A549 (cell line): Measurements from ENCODE around the gene RASSF6. TPM values are rescaled to one million over a fixed set of nuclear protein-coding genes. Genes with fewer than 3 reads are reported as not detected.

Source experiments
- ATAC-seq, 2 experiments: fragments of 200-7000 bp in 1 of 2; fragments of >200 bp in 1 of 2; cut with Nextera tagmentation in 1 of 2; cut with Tn5 transposase in 1 of 2; 3 replicates each; pipeline versions ENCODE4 v1.8.0 to v1.9.1; 2018 to 2020; ENCODE audit warnings: mild to moderate bottlenecking in 1 of 2, moderate library complexity in 1 of 2
- CTCF ChIA-PET: fragments of 300-600 bp; sonication (Branson Sonifier 250); formaldehyde crosslinking; extraction: SDS; loops from one replicate; lab custom pipeline; 2021; ENCODE audit warnings: antibody characterized with exemption, inconsistent platforms; lab: Yijun Ruan, JAX
- POLR2A ChIA-PET: fragments of 350-600 bp; formaldehyde crosslinking; extraction: SDS; loops from one replicate; lab custom pipeline; 2021; ENCODE audit warnings: antibody characterized with exemption, inconsistent platforms; lab: Yijun Ruan, JAX
- DNase-seq, 2 experiments: peaks; one replicate each; pipeline versions ENCODE4 v3.0.0 to v3.0.0-alpha.2; 2011 to 2016; ENCODE audit warnings: low read depth in 1 of 2, low spot score in 1 of 2
- FAIRE-seq: peaks from 2 replicates; lab custom pipeline; 2011; peaks lifted over from hg19 to GRCh38; lab: Jason Lieb, UNC
- H3K27ac ChIP-seq, 2 experiments: fragments of >200 bp; sonication (Bioruptor Twin); formaldehyde crosslinking; 3 replicates each; pipeline ENCODE4 v1.5.1; 2016 to 2017
- H3K4me1 ChIP-seq: fragments of >200 bp; sonication (Bioruptor Twin); formaldehyde crosslinking; 3 replicates; pipeline ENCODE4 v1.6.1; 2016
- H3K4me2 ChIP-seq: fragments of >200 bp; sonication (Bioruptor Twin); formaldehyde crosslinking; 3 replicates; pipeline ENCODE4 v1.6.1; 2016
- H3K4me3 ChIP-seq: fragments of >200 bp; sonication (Bioruptor Twin); formaldehyde crosslinking; 3 replicates; pipeline ENCODE4 v1.5.1; 2016
- H3K9me3 ChIP-seq: fragments of >200 bp; sonication (Bioruptor Twin); formaldehyde crosslinking; 3 replicates; pipeline ENCODE4 v1.6.1; 2016
- BHLHE40 ChIP-seq: IDR thresholded peaks from 2 replicates; pipeline ENCODE4 v1.6.1; 2012; ENCODE audit warnings: low read depth, low read length, inconsistent platforms
- CBX2 ChIP-seq: fragments of 200-600 bp; sonication (generic); IDR thresholded peaks from 2 replicates; pipeline ENCODE4 v1.6.1; 2016; ENCODE audit warnings: low read depth, mild to moderate bottlenecking, borderline replicate concordance
- CBX8 ChIP-seq: fragments of 200-600 bp; sonication (generic); IDR thresholded peaks from 2 replicates; pipeline ENCODE4 v1.6.1; 2016
- CEBPB ChIP-seq, 2 experiments: fragments of >200 bp in 1 of 2; sonication (Bioruptor Twin) in 1 of 2; formaldehyde crosslinking in 1 of 2; IDR thresholded peaks; 2 replicates each; pipeline ENCODE4 v1.6.1; 2012 to 2016
- CHD2 ChIP-seq: fragments of 150-350 bp; IDR thresholded peaks from 2 replicates; pipeline ENCODE4 v1.6.1; 2014; ENCODE audit warnings: low read length; ENCODE audit not compliant: partially characterized antibody
- EHF ChIP-seq: fragments of 250-450 bp; sonication (Bioruptor Pico); IDR thresholded peaks from 2 replicates; pipeline ENCODE4 v1.5.0; 2020; ENCODE audit warnings: mild to moderate bottlenecking
- EP300 ChIP-seq, 2 experiments: fragments of >200 bp; sonication (Bioruptor Twin); formaldehyde crosslinking; IDR thresholded peaks; 2 replicates in 1 of 2; 3 replicates in 1 of 2; pipeline ENCODE4 v1.6.1; 2016 to 2017
- FOSB ChIP-seq: fragments of 250-450 bp; sonication (Bioruptor Pico); IDR thresholded peaks from 2 replicates; pipeline ENCODE4 v1.5.0; 2020; ENCODE audit warnings: mild to moderate bottlenecking, moderate library complexity
- FOSL2 ChIP-seq, 2 experiments: fragments of 450-650 bp in 1 of 2; fragments of >200 bp in 1 of 2; sonication (Bioruptor Twin) in 1 of 2; formaldehyde crosslinking; IDR thresholded peaks; 2 replicates each; pipeline versions ENCODE4 v1.5.0 to v1.6.1; 2016 to 2020; ENCODE audit warnings: mild to moderate bottlenecking in 1 of 2, moderate library complexity in 1 of 2
- GATA3 ChIP-seq: IDR thresholded peaks from 2 replicates; pipeline ENCODE4 v1.6.1; 2012; ENCODE audit warnings: borderline replicate concordance
- HOXB13 ChIP-seq: fragments of 250-450 bp; sonication (Bioruptor Pico); IDR thresholded peaks from 2 replicates; pipeline ENCODE4 v1.5.0; 2020; ENCODE audit warnings: low read depth, mild to moderate bottlenecking, moderate library complexity
- JUNB ChIP-seq: fragments of >200 bp; sonication (Bioruptor Twin); formaldehyde crosslinking; IDR thresholded peaks from 2 replicates; pipeline ENCODE4 v1.6.1; 2016
- KDM1A ChIP-seq: fragments of 200-600 bp; sonication (generic); IDR thresholded peaks from 2 replicates; pipeline ENCODE4 v1.6.1; 2016; ENCODE audit warnings: low read depth, mild to moderate bottlenecking
- MAFK ChIP-seq: fragments of 450-650 bp; IDR thresholded peaks from 2 replicates; pipeline ENCODE4 v1.6.1; 2014; ENCODE audit not compliant: partially characterized antibody
- MAX ChIP-seq: IDR thresholded peaks from 2 replicates; pipeline ENCODE4 v1.6.1; 2012
- MAZ ChIP-seq: fragments of 150-350 bp; IDR thresholded peaks from 2 replicates; pipeline ENCODE4 v1.6.1; 2014; ENCODE audit warnings: antibody characterized with exemption, low read depth, low read length, borderline replicate concordance
- MYC ChIP-seq: IDR thresholded peaks from 2 replicates; pipeline ENCODE4 v1.6.1; 2012; ENCODE audit warnings: mild to moderate bottlenecking, inconsistent platforms, low read length, improper control_type of control experiment, borderline replicate concordance
- NFE2L2 ChIP-seq: fragments of 150-350 bp; conservative IDR thresholded peaks from 2 replicates; pipeline ENCODE4 v1.6.1; 2014; ENCODE audit warnings: low read length
- NPAS2 ChIP-seq: fragments of 250-450 bp; sonication (Bioruptor Pico); IDR thresholded peaks from 2 replicates; pipeline ENCODE4 v1.8.0; 2022; ENCODE audit warnings: mild to moderate bottlenecking, moderate library complexity, borderline replicate concordance
- NR3C1 ChIP-seq: fragments of >200 bp; sonication (Bioruptor Twin); formaldehyde crosslinking; IDR thresholded peaks from 3 replicates; pipeline ENCODE4 v1.6.1; 2017
- PBX3 ChIP-seq: IDR thresholded peaks from 2 replicates; pipeline ENCODE4 v1.6.1; 2012
- POLR2A ChIP-seq: IDR thresholded peaks from 2 replicates; pipeline ENCODE4 v1.6.1; 2012; ENCODE audit warnings: mild to moderate bottlenecking, low read length
- RAD21 ChIP-seq, 2 experiments: fragments of >200 bp in 1 of 2; sonication (Bioruptor Twin) in 1 of 2; formaldehyde crosslinking in 1 of 2; IDR thresholded peaks in 1 of 2; conservative IDR thresholded peaks in 1 of 2; 2 replicates in 1 of 2; 3 replicates in 1 of 2; pipeline ENCODE4 v1.6.1; 2012 to 2018; ENCODE audit warnings: inconsistent platforms in 1 of 2
- RFX5 ChIP-seq: fragments of 450-650 bp; IDR thresholded peaks from 2 replicates; pipeline ENCODE4 v1.7.1; 2014; ENCODE audit warnings: antibody characterized with exemption, mild to moderate bottlenecking, moderate library complexity
- RNF2 ChIP-seq: fragments of 200-600 bp; sonication (generic); IDR thresholded peaks from 2 replicates; pipeline ENCODE4 v1.6.1; 2016; ENCODE audit warnings: low read depth, mild to moderate bottlenecking, antibody characterized with exemption, moderate library complexity, borderline replicate concordance
- SMC3 ChIP-seq: fragments of >200 bp; sonication (Bioruptor Twin); formaldehyde crosslinking; IDR thresholded peaks from 3 replicates; pipeline ENCODE4 v1.6.1; 2018; ENCODE audit warnings: inconsistent platforms
- USF2 ChIP-seq: fragments of 450-650 bp; IDR thresholded peaks from 2 replicates; pipeline ENCODE4 v1.6.1; 2014; ENCODE audit warnings: antibody characterized with exemption
- ZC3H11A ChIP-seq: fragments of 450-650 bp; IDR thresholded peaks from 2 replicates; pipeline ENCODE4 v1.6.1; 2014; ENCODE audit warnings: antibody characterized with exemption, mild to moderate bottlenecking
- ZFP36 ChIP-seq: fragments of 450-650 bp; IDR thresholded peaks from 2 replicates; pipeline ENCODE4 v1.6.1; 2014; ENCODE audit warnings: borderline replicate concordance; ENCODE audit not compliant: partially characterized antibody
- ZSCAN20 ChIP-seq: fragments of 250-450 bp; sonication (Bioruptor Pico); IDR thresholded peaks from 2 replicates; pipeline ENCODE4 v1.8.0; 2022; ENCODE audit warnings: mild to moderate bottlenecking, moderate library complexity
- WGBS: methylation state at CpG from one replicate; pipeline ENCODE4 v1.1.6; 2017; ENCODE audit errors: missing lambda C conversion rate; 5-methylcytosine and 5-hydroxymethylcytosine counted together
- polyA plus RNA-seq, 4 experiments: library from polyadenylated mRNA; depleted of rRNA in 3 of 4; stranded (reverse); fragments of >200 nt; fragmentation: RNase III in 1 of 4; extraction: RNeasy Plus Mini Kit Qiagen cat#74134 plus additional on column Dnase treatment in 1 of 4; gene quantifications; 2 replicates in 3 of 4; 3 replicates in 1 of 4; pipeline ENCODE4 v1.2.3, GENCODE V29; 2011 to 2017
- TF ChIP-seq, protein P1 (sequence below): IDR thresholded peaks from 2 replicates; pipeline ENCODE4 v1.6.1; 2012; ENCODE audit warnings: low read depth, borderline replicate concordance

The RASSF6 gene
- polyA plus RNA-seq, 2 of the 4 experiments (the other 2 are of a cell fraction): 1.8 to 5.9 TPM

DNA sequence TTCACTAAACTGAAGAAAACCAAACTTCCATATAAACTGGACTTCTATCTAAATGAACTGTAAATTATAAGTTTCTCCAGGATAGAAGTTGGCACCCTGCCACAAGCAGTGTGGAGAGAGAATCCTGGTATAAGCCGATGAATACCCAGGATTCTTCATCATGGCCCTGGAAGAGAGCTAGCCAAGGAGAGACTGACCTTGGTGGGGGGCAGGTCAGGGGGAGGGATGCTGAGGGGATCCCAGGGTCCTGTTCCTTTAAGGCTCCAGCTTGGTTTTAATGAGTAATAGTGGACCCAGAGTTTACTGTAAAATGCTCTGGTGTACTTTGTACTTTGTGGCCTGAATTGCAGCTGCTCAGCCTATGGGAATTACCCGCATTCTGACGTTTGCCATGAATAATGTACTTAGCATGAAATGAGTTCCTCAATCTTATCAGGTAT is 16.9 kb downstream of the RASSF6 start:
- WGBS: 0% methylated on average over 3 of the region's 3 CpGs
- ATAC-seq (peak; percentile 81 to 86), FAIRE-seq (peak; percentile 63), DNase-seq (peak; percentile 51 to 86)
- H3K4me1 ChIP-seq: peaks cover 82% of the 10 kb centered on the region
- TF ChIP-seq RNF2: no peak
- 0 out of 4 replicates have a peak, but pooled peaks of 1 of the 2 experiments have one; percentile 4 for TF ChIP-seq CEBPB (IDR thresholded peaks at IDR 0.05)
- peak; percentile 28; the same call in 1 of the 2 replicates for TF ChIP-seq GATA3
- TF ChIP-seq RAD21 (conservative IDR thresholded peaks at IDR 0.05 in 1 of 2, IDR thresholded peaks at IDR 0.05 in 1 of 2): 0 out of 5 replicates have a peak, but pooled peaks of 1 of the 2 experiments have one; percentile 21
- 0 out of 3 replicates have a peak, but pooled peaks have one; percentile 6 for TF ChIP-seq SMC3
- 0 out of 2 replicates have a peak, but pooled peaks have one; percentile 26 for TF ChIP-seq JUNB
- TF ChIP-seq ZSCAN20: no peak
- TF ChIP-seq FOSL2 (IDR thresholded peaks at IDR 0.05): no peak
- TF ChIP-seq FOSL2 (CRISPR knock-in tag; IDR thresholded peaks at IDR 0.05): peak; percentile 60
- peak; percentile 17 to 27; a peak in 1 of 5 replicates for TF ChIP-seq EP300 (IDR thresholded peaks at IDR 0.05)
- H3K9me3 ChIP-seq: no peaks in the 10 kb centered on the region
- POLR2A ChIA-PET: no interaction called here
- CTCF ChIA-PET: interaction anchor here (0.6 to 0.7 kb wide), 2 partner anchors 10 to 51 kb away, joined by 3 to 4 read pairs; no protein-coding TSS in a partner anchor
- peak overlapping the region; percentile 93 to 97 for H3K27ac ChIP-seq
- no peak overlapping the region for H3K4me3 ChIP-seq
- H3K4me2 ChIP-seq: peak overlapping the region; percentile 80

GRCh38 chr4:73600954-73601353 is 19.3 kb downstream of the RASSF6 start:
- ChIA-PET CTCF (interaction anchor here (1.6 to 1.7 kb wide), 2 partner anchors 7 to 54 kb away, joined by 6 to 7 read pairs; no protein-coding TSS in a partner anchor), POLR2A (no interaction called here)
- Histone ChIP-seq H3K4me2 (peak overlapping the region; percentile 78; the same call in 2 of the 3 replicates), H3K4me3 (no peak overlapping the region), H3K4me1 (peaks cover 70% of the 10 kb centered on the region), H3K9me3 (no peaks in the 10 kb centered on the region), H3K27ac (peak overlapping the region; percentile 93 to 95)
- FAIRE-seq (no peak), ATAC-seq (no peak), DNase-seq (no peak)
- TF ChIP-seq BHLHE40 (no peak), EP300 (IDR thresholded peaks at IDR 0.05) (no peak), RFX5 (no peak), MAX (no peak), NFE2L2 (no peak), KDM1A (no peak), CHD2 (no peak), MYC (no peak), ZC3H11A (no peak), NR3C1 (no peak), NPAS2 (no peak), RAD21 (conservative IDR thresholded peaks at IDR 0.05 in 1 of 2, IDR thresholded peaks at IDR 0.05 in 1 of 2) (no peak), ZFP36 (no peak), MAFK (no peak), EHF (CRISPR knock-in tag) (no peak), CBX8 (no peak), CBX2 (no peak), MAZ (no peak)

DNA sequence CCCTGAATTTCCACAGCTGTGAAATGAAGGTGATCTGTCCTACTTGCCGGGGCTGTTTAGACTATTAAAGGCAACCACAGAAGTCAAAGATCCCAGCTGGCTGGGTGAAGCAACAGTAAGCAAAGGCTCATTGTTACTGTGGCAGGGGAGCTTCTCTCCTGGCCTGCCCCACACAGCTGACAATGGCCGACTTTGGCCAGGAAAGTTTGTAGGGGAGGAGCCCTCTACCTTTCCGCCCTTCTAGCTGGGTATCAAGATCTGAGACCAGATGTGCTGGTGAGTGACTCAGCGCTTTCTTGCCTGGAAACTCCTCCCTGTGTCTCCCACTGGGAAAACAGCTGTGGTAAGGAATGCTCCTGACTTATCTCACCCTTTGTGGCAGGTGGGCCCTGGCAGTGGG is 21.1 kb downstream of the RASSF6 start:
- ATAC-seq: peak; percentile 92 to 93
- DNase-seq: peak; percentile 51 to 91
- ChIA-PET CTCF (interaction anchor here (1.0 to 1.6 kb wide), 3 partner anchors 8 to 55 kb away, joined by 3 to 7 read pairs (median 3); no protein-coding TSS in a partner anchor), POLR2A (interaction anchor here (0.6 to 1.0 kb wide), 4 partner anchors 10 to 778 kb away, joined by 3 to 5 read pairs (median 4); no protein-coding TSS in a partner anchor)
- peak; percentile 74 for FAIRE-seq
- peak overlapping the region; percentile 78 for H3K4me2 ChIP-seq
- 0% methylated on average over 4 of the region's 4 CpGs for WGBS
- peak overlapping the region; percentile 93 to 95 for H3K27ac ChIP-seq
- peaks cover 73% of the 10 kb centered on the region for H3K4me1 ChIP-seq
- no peak overlapping the region for H3K4me3 ChIP-seq
- H3K9me3 ChIP-seq: no peaks in the 10 kb centered on the region
- TF ChIP-seq, protein P1, sequence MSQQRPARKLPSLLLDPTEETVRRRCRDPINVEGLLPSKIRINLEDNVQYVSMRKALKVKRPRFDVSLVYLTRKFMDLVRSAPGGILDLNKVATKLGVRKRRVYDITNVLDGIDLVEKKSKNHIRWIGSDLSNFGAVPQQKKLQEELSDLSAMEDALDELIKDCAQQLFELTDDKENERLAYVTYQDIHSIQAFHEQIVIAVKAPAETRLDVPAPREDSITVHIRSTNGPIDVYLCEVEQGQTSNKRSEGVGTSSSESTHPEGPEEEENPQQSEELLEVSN: no peak
- TF ChIP-seq CEBPB (IDR thresholded peaks at IDR 0.05): peak; percentile 39 to 40; a peak in 2 of 4 replicates
- TF ChIP-seq USF2: no peak
- TF ChIP-seq POLR2A: no peak
- 0 out of 2 replicates have a peak, but pooled peaks have one; percentile 18 for TF ChIP-seq PBX3
- TF ChIP-seq FOSB (CRISPR knock-in tag): no peak
- no peak for TF ChIP-seq HOXB13 (CRISPR knock-in tag)
- TF ChIP-seq RAD21 (conservative IDR thresholded peaks at IDR 0.05 in 1 of 2, IDR thresholded peaks at IDR 0.05 in 1 of 2): 0 out of 5 replicates have a peak, but pooled peaks have one; percentile 3 to 24
- TF ChIP-seq MAX: 0 out of 2 replicates have a peak, but pooled peaks have one; percentile 16
- no peak for TF ChIP-seq CBX8
- no peak for TF ChIP-seq SMC3
- no peak for TF ChIP-seq ZFP36
- TF ChIP-seq FOSL2 (IDR thresholded peaks at IDR 0.05): 0 out of 2 replicates have a peak, but pooled peaks have one; percentile 9
- peak; percentile 63 for TF ChIP-seq FOSL2 (CRISPR knock-in tag; IDR thresholded peaks at IDR 0.05)
- no peak for TF ChIP-seq NPAS2
